GM15510 (cell line): Measurements from ENCODE around the gene IGSF3.

ENCODE experiments used
- POLR2A ChIP-seq: IDR thresholded peaks from 3 replicates; pipeline ENCODE4 v1.6.1; 2011; ENCODE audit warnings: borderline replicate concordance; ENCODE audit not compliant: insufficient read length; ENCODE audit errors: extremely low read depth

IGSF3 gene

GRCh38 chr1:116553386-116554115 lies 114.0 kb downstream of the IGSF3 start:
- no peak for TF ChIP-seq POLR2A

- TF ChIP-seq POLR2A: no peak
Measured at GRCh38 chr1:116546354-116546977, 121.1 kb downstream of the IGSF3 start.

DNA sequence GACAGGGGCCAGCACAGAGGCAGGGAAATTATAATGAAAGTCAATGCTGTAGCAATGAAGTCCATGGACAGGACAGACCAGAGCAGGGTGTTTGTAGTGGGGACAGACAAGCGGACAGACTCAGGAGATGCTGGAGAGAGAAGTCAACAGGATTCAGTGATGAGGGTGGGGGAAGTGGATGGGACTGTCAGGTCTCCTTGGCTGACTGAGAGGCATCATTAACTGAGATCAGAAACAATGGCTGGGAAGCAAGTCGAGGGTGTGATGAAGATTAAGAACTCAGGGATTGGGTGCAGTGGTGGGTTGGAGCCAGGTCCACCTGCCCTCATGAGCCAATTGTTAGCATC lies 122.2 kb downstream of the IGSF3 start:
- TF ChIP-seq POLR2A: peak; percentile 35

DNA sequence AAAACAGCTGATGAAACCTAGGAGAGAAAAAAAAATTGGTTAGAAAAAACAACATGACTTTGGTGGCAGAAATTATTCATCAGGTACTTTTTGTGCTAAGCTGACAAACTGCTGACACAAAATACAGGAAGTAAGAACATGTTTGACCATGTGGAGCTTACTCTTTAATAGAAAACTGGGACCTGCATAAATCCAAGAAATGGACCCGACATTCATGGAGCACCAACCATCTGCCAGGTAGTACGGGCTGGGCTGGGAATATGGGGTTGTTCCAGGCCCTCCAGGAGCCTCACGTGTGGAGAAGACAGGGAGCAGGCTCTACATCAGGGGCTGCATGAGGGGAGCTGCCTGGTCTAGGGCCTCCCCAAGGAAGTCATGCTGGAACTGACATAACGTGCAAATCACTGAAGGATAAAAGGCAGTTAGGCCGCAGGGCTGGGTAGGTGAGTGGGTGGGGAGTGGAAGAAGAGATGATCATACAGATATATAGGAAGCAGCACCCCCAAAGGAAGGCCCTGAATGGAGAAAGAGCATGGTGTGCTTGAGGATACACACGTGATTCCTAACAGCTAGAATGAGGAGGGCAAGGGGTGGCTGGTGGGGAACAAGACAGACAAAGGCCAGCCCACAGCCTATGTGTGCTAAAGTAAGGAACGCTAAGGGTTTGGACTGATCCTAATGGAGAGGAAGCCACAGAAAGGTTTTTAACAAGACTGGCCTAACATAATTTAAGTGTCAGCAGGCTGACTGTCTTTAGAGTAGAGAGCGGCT lies 122.8 kb downstream of the IGSF3 start:
- TF ChIP-seq POLR2A: no peak

DNA sequence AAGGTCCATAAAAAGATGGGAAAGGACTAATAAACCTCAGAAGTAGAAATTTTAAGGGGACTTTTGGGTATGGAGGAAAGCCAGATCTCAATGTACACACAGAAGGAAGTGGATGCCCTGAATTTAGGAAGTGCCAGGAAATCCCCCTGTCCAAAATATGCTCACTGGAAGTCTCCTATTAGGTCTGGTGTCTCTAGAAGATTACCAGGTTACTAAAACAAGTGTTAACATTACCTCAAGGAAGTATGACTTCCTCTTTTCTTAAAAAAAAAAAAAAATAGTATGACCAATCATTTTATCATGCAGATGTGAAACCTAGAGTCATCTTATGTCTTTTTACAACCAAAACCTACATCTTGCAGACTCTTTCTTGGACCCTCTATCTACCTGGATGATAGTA lies 127.4 kb downstream of the IGSF3 start:
- peak; percentile 10 for TF ChIP-seq POLR2A

GRCh38 chr1:116538544-116538943 lies 129.0 kb downstream of the IGSF3 start:
- TF ChIP-seq POLR2A: no peak

GRCh38 chr1:116537898-116538297 lies 129.6 kb downstream of the IGSF3 start:
- TF ChIP-seq POLR2A: no peak

- no peak for TF ChIP-seq POLR2A
Measured at GRCh38 chr1:116537040-116537831, 130.3 kb downstream of the IGSF3 start.

DNA sequence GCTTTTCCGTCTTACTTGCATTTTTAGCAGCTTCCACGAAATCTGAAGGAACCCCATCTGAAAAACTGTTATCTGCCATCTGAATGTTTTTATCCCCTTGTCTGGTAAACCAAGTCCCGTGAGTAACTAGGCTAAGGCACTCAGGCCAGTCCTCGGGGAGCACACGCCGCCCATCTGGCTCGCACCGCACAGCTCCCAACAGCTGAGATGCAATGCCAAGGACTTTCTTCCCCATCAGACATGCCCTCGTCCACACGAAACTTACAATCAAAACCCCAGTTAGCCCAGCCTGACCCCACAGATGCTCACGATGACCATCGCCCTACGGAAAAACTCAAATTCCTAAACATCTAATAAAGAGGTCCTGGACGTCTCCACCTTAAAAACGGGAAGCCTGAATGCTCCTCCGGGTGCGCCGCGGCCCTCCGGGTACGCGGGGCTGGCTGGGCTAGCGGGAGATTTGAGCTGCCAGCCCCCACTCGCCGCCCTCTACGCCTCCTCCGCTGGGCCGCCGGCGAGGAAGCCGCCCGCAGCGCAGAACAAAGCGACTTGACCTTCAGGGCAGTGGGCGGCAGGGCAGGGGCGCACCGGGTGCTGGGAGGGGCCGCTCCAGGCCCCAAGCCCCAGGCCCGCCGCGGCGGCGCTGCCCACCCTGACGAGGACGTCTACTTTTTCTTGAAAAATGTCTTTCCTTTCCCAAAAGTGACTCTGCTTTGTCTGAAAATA lies 133.4 kb downstream of the IGSF3 start:
- no peak for TF ChIP-seq POLR2A

GRCh38 chr1:116533429-116533820 lies 134.1 kb downstream of the IGSF3 start:
- no peak for TF ChIP-seq POLR2A

GRCh38 chr1:116532671-116533428 lies 134.7 kb downstream of the IGSF3 start:
- TF ChIP-seq POLR2A: no peak

DNA sequence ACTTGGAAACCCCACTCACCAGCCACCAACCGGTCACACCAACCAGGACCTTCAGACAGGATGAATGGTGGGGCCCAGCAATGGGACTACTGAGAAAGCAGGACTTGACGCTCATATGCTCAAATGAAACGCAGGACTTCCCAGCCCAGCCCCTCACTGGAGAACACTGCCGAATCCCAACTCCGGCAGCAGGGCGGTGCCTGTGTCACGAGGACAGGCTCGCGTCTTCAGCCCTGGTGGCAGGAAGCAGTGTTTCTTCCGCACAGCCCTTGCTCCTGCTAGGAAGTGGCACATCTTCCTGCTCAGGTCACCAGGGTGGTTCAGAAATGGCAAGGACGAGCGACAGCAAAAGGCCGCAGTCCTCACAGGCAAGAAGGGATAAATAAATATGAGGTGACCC lies 135.6 kb downstream of the IGSF3 start:
- TF ChIP-seq POLR2A: no peak

- no peak for TF ChIP-seq POLR2A
Measured at GRCh38 chr1:116529681-116530080, 137.9 kb downstream of the IGSF3 start.

- no peak for TF ChIP-seq POLR2A
Measured at GRCh38 chr1:116529199-116529631, 138.3 kb downstream of the IGSF3 start.

GRCh38 chr1:116528329-116529083 lies 139.0 kb downstream of the IGSF3 start:
- no peak for TF ChIP-seq POLR2A
